Measurements from ENCODE around the gene ARMC7.
A peak's percentile ranks its signal among the peaks of the same experiment; 100 is the strongest.
"Not testable (repeated sequence)": the region's sequence is repeated elsewhere in the genome, so short reads cannot be mapped to it uniquely, and the experiment has no call there.

The ARMC7 gene

DNA sequence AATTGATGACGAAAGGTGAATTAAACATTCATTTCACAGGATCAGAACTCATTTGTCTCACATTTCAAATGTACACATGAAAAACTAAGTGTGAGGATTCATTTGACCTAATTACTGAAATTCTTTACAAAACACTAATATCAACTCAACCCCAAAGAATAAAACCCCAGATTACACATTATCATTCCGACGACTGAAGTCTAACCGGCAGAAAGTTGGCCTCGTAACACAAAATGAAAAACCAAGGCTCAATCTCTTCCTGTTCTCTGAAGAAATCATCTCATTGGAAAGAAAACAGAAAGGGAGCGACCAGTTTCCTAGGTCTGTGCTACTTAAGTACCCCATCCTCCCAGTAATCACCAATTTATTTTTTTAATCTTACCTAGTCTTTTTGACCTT, 42.8 kb downstream of the ARMC7 start:
- no peak for DNase-seq (ENCODE audit: low read depth in 4 of 4, low spot score in 1 of 4)

DNA sequence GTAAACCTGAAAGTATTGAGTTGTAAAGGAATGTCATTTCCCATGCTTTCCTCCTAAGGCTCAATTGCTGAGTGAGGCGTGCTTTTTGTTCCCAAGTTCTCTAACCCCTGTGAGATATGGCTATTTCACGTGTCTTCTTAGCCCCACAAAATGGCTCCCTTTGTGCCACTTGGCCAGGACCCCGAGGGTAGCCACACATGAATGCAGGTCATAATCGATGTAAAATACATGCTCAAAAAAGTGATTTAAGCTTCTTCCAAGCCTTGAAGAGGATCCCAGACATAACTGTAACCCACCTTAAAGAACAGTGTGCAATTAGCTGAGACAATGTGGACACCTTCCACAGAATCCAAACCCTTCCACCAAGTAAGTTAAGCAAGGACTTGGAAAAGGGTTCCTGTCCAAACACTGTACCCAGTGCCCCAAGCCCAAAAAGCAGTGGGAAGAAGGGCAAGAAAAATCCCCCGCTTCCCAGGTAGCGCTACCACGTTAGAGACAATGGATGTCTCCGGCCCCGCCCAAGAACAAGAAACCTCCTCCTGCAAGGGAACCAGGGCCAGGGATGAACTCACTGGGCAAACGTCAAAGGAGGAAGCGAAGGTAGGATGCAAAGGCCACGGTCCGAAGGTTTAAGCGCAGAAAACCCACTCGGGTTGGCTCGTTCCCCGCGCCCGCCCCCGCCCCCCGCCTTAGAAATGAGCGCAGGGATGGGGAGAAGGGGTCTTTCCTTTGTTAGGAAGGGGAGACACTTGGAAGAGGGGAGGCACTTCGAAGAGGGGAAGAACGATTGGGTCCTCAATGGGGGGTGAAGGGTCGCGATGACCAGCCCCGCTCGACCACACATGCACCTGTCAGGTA, 43.4 kb downstream of the ARMC7 start:
- peak in 2 of 4 experiments; percentile 7 to 30 for DNase-seq (ENCODE audit: low read depth in 4 of 4, low spot score in 1 of 4)

DNA sequence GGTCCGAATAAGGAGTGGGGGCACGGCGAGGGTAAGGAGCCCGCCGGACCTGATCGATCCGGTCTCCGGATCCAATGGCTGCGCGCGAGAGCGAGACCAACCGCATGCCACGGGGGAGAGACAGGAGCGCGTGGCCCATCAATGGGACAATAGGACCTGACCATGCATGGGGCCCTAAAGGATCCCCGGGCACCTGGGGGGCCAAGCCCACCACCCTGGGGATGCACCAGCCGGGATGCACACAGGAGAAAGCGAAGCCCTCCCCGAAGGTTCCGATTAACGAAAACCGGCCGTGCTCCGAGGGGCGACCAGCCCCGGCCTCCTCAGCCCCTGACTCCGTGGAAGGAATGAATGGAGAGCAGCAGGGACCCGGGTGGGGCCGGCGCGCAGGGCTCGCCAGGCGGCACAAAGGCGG, 44.0 kb downstream of the ARMC7 start:
- DNase-seq (ENCODE audit: low read depth in 4 of 4, low spot score in 1 of 4): peak in 1 of 4 experiments; percentile 25

DNA sequence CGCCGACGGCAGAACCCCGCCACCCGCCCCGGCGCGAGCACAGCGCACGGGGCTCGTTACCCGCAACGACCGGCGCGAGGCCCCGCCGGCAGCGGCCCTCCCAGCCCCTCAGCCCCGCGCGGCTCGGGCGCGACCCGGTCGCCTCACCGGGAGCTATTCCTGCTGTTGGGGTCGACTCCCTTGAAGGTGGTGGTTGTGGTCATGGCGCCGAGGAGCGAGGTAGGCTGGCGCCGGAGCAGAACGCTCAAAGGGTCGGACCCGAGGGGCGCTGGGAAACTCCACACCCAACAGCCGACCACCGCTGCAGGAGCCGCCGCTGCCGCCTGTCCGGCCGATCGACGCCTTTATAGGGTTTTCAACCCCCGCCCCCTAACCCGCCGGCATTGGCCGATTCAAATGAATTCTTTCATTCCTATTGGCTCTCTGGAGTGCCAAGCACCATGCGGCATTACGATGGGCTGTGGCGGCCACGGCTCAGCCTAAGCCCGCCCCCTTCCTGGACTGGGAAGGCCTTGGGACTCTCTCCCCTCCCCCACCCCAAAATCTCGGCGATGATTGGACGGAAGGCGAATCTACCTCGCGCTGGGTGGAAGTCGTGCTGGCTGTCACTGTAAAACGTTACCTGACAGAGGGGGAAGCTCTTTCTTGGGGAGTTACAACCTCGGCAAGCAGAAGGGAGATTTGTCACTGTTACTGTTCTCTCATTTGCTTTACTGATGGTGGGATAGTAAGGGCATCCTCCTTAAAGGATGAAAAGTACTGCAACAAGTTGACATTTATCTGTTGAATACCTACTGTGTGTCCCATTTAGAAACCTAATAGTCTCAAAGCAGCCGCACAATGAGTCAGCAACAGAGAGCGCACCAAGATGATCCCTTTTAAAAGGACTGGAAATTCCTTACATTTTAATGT, 44.7 kb downstream of the ARMC7 start, which contains the start of gene JPT1:
TSS of gene JPT1 (minus strand) at position 318 of the 912 bp plus-strand sequence. CDS start at position 203, 115 bp downstream.
- peak; percentile 93 to 99 (median 94) for DNase-seq (ENCODE audit: low read depth in 4 of 4, low spot score in 1 of 4)

DNA sequence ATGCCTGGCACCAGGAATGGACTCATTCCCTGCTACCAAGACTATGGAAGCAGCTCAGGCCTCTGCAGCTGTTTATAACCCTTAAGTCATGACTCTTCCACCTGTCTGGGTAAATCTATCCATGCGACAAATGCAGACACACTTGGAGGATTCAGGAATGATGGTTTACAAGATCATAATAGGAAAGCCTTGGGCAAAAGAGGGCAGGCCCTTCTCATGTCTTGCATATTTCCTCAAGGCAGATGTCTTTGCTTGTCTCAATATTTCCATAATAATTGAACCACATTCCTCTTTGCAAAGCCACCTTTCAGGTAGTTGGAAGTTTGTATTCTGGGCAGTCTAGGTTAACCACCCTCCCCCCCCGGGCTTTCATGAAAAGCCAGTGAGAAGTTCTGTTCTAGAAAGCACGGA, 45.4 kb downstream of the ARMC7 start:
- DNase-seq (ENCODE audit: low read depth in 4 of 4, low spot score in 1 of 4): no peak

DNA sequence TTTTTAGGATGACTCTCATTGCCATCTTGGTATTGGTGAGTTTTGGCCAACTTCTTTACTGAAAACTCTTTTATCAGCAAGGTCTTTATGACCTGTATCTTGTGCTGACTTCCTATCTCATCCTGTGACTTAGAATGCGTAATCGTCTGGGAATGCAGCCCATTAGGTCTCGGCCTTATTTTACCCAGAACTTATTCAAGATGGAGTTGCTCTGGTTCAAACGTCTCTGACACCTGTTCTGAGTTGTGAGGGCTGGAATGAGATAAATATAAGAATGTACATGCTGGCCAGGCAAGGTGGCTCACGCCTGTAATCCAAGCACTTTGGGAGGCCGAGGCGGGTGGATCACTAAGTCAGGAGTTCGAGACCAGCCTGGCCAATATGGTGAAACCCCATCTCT, 48.7 kb downstream of the ARMC7 start:
- not testable (repeated sequence) for DNase-seq (ENCODE audit: low read depth in 4 of 4, low spot score in 1 of 4)

DNA sequence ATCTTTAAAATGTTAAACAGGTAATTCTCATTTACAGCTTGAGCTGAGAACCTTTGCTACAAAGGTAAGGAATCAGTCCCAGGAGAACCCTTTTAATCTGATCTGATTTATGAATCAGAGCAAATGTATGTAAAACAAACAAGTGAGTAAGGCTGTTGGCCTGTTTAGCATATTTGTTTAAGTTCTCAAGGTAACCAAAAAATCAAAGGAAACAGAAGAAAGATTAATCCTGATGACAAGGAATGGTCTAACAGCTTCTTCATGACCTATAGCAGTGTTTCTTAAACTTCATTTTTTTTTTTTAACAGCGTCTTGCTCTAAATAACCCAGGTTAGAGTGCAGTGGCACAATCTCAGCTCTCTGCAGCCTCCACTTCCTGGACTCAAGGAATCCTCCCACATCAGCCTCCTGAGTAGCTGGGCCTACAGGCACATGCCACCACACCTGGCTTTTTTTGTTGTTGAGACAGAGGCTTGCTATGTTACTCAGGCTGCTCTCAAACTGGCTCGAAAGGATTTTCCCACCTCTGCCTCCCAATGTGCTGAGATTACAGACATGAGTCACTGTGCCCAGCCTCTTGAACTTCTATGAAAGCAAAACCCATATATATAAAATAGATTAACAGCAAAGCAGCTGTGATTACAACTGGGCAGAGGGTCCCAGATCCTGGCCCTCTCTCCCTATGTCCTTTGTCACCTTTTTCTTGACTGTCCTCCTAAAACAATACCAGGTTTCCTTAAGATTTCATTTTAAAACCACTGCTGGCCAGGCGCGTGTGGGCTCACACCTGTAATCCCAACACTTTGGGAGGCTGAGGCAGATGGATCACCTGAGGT, 49.6 kb downstream of the ARMC7 start:
- no peak for DNase-seq (ENCODE audit: low read depth in 4 of 4, low spot score in 1 of 4)

DNA sequence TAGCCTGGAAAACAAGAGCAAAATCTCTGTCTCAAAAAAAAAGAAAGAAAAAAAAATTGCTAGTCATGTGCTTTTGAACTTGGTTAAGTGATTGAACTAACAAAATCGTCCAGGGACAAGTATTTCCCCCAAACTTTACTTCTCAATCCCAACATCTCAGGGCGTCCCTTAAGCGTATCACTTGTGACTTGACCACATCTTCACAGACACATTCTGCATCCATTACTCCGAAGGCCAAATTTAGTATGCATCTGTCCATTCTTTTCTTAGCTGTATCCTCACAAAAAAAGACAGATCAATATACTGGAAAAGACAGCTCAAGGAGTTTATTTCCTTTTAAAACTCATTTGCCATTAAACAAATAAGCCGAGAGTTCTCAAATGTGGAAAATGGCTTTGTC, 50.4 kb downstream of the ARMC7 start:
- no peak for DNase-seq (ENCODE audit: low read depth in 4 of 4, low spot score in 1 of 4)

DNA sequence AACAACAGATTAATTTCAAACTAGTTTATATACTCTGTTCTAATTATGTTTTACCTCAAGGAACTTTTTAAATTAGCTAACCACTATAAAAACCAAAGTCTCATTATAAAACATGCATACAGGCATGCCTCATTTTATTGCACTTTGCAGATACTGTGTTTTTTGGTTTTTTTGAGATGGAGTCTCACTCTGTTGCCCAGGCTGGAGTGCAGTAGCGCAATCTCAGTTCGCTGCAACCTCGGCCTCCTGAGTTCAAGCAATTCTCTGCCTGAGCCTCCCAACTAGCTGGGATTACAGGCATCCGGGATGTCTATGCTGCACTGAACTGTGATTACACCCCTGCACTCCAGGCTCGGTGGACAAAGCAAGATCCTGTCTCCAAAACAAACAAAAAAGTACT, 53.3 kb downstream of the ARMC7 start:
- DNase-seq (ENCODE audit: low read depth in 4 of 4, low spot score in 1 of 4): no peak

DNA sequence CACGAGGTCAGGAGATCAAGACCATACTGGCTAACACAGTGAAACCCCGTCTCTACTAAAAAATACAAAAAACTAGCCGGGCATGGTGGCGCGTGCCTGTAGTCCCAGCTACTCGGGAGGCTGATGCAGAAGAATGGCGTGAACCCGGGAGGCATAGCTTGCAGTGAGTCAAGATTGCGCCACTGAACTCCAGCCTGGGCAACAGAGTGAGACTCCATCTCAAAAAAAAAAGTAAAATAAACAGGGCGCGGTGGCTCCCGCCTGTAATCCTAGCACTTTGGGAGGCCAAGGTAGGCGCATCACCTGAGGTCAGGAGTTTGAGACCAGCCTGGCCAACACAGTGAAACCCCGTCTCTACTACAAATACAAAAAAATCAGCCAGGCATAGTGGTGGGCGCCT, 54.8 kb downstream of the ARMC7 start:
- not testable (repeated sequence) for DNase-seq (ENCODE audit: low read depth in 4 of 4, low spot score in 1 of 4)

DNA sequence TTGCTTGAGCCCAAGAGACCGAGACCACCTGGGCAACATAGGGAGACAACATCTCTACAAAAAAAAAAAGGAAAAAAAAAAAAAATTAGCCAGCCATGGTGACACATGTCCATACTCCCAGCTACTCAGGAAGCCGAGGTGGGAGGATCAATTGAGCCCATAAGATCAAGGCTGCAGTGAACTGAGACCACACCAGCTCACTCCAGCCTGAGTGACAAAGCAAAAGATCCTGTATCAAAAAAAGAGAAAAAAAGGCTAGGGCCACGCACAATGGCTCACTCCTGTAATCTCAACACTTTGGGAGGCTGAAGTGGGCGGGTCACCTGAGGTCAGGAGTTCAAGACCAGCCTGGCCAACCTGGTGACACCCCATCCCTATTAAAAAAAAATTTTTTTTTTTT, 59.2 kb downstream of the ARMC7 start:
- no peak for DNase-seq (ENCODE audit: low read depth in 4 of 4, low spot score in 1 of 4)

DNA sequence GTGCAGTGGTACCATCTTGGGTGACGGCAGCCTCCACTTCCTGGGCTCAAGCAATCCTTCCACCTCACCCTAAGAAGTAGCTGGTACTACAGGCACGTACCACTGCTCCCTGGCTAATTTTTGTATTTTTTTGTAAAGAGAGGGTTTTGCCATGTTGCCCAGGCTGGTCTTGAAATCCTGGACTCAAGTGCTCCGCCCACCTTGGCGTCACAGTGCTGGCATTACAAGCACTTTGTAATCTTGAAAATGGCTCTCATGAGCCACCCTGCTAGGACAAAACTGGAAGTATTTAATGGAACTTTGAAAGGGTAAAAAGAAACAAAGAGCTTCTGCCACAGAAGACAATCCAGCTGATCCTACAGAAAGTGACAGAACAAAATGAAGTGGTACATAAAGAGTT, 63.8 kb downstream of the ARMC7 start:
- DNase-seq (ENCODE audit: low read depth in 4 of 4, low spot score in 1 of 4): no peak

DNA sequence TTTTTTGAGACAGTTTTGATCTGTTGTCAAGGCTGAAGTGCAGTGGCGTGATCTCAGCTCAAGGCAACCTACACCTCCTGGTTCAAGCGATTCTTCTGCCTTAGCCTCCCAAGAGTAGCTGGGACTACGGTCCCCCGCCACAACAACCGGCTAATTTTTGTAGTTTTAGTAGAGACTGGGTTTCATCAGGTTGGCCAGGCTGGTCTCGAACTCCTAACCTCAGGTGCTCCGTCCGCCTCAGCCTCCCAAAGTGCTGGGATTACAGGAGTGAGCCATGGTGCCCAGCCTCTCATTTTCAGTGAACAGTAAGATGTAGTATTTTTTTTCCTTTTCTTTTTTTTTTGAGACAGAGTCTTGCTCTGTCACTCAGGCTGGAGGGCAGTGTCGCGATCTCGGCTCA, 65.2 kb downstream of the ARMC7 start:
- no peak for DNase-seq (ENCODE audit: low read depth in 4 of 4, low spot score in 1 of 4)

DNA sequence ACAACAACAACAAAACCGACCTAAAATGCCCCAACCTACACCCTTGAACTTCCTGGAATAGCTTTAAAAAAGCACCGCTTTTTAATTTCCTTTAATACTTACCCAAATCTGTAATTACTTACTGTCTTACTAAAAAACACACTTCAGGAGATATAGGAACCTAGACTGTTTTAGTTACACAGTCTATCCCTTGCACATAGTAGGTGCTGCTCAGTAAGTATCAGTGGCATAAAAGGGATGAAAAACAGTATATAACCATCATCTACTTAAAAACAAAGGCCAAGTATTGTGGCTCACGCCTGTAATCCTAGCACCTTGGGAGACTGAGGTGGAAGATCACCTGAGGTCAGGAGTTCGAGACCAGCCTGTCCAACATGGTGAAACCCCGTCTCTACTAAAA, 66.9 kb downstream of the ARMC7 start:
- no peak for DNase-seq (ENCODE audit: low read depth in 4 of 4, low spot score in 1 of 4)

DNA sequence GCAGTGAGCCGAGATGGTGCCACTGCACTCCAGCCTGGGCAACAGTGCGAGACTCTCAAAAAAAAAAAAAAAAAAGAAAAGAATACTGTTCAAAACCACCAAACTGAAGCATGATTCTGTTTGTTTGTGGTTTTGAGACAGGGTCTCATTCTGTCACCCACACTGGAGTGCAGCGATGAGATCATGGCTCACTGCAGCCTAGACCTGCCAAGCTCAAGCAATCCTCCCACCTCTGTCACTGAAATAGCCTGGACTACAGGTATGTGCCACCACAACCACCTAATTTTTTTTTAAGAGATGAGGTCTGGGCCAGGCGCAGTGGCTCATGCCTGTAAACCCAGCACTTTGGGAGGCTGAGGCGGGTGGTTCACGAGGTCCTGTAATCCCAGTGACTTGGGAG, 68.7 kb downstream of the ARMC7 start:
- no peak for DNase-seq (ENCODE audit: low read depth in 4 of 4, low spot score in 1 of 4)

Data from stimulated activated CD4-positive, alpha-beta T cell treated with anti-CD3 and anti-CD28 coated beads, Interleukin-1b, Interleukin-23, amount 100 ng/mL, for 24 hours (primary cell).